ENCODE data around the gene EIF5. TPM values are rescaled to one million over a fixed set of nuclear protein-coding genes. Genes with fewer than 3 reads are reported as not detected.

EIF5 gene
- total and polyA plus RNA-seq, 10 donors = 31.9 to 261 (median 202) TPM

GRCh38 chr14:103286968-103287850 lies 46.8 kb upstream of the EIF5 start:
- no peak for DNase-seq
- Histone ChIP-seq H3K27me3 (replicated peaks in 1 of 7) (peaks cover 0 to 62% (median 0%) of the 10 kb centered on the region in 7 donors), H3K36me3 (no peaks in the 10 kb centered on the region), H3K4me1 (no peaks in the 10 kb centered on the region), H3K9me3 (no peaks in the 10 kb centered on the region), H3K27ac (no peak overlapping the region), H3K4me3 (no peak overlapping the region)
- WGBS, 5 donors = 77 to 90% (median 87%) methylated on average over 20 of the region's 20 CpGs
- intact Hi-C loops (cut with DNase I; ENCODE audit: low total_unique reads) = no loop called here
- TF ChIP-seq CTCF (IDR thresholded peaks at IDR 0.05 in 8 of 11, conservative IDR thresholded peaks at IDR 0.05 in 3 of 11) (no peak), POLR2A (IDR thresholded peaks at IDR 0.05) (no peak), POLR2AphosphoS5 (IDR thresholded peaks at IDR 0.05) (no peak)

- intact Hi-C loops (cut with DNase I; ENCODE audit: low total_unique reads) = no loop called here
- TF ChIP-seq POLR2A (IDR thresholded peaks at IDR 0.05) (no peak), CTCF (IDR thresholded peaks at IDR 0.05 in 8 of 11, conservative IDR thresholded peaks at IDR 0.05 in 3 of 11) (no peak)
- H3K27me3 ChIP-seq (replicated peaks in 1 of 7) = peaks cover 0 to 57% (median 0%) of the 10 kb centered on the region in 7 donors
- H3K4me3 ChIP-seq = no peak overlapping the region
- no peak overlapping the region for H3K27ac ChIP-seq
- DNase-seq = no peak
- no peaks in the 10 kb centered on the region for H3K9me3 ChIP-seq
- WGBS, 5 donors = 78 to 88% (median 84%) methylated on average over 12 to 16 of the region's 16 CpGs
- H3K4me1 ChIP-seq = peaks cover 0 to 6% (median 0%) of the 10 kb centered on the region in 6 donors
- H3K36me3 ChIP-seq = no peaks in the 10 kb centered on the region
Observed at GRCh38 chr14:103288076-103288766, 45.8 kb upstream of the EIF5 start.

- Histone ChIP-seq H3K27ac (no peak overlapping the region), H3K9me3 (no peaks in the 10 kb centered on the region), H3K4me1 (peaks cover 0 to 6% (median 0%) of the 10 kb centered on the region in 6 donors), H3K27me3 (replicated peaks in 1 of 7) (peaks cover 0 to 44% (median 0%) of the 10 kb centered on the region in 7 donors), H3K4me3 (no peak overlapping the region), H3K36me3 (no peaks in the 10 kb centered on the region)
- WGBS, 5 donors = 69 to 94% (median 91%) methylated on average over 4 of the region's 4 CpGs
- TF ChIP-seq POLR2AphosphoS5 (IDR thresholded peaks at IDR 0.05) = no peak
- no peak for TF ChIP-seq POLR2A (IDR thresholded peaks at IDR 0.05)
- TF ChIP-seq CTCF (IDR thresholded peaks at IDR 0.05 in 8 of 11, conservative IDR thresholded peaks at IDR 0.05 in 3 of 11) = no peak
- intact Hi-C loops (cut with DNase I; ENCODE audit: low total_unique reads) = loop anchor here (10.0 kb wide), 3 partner anchors 105 to 215 kb away; no protein-coding TSS in a partner anchor
- no peak for DNase-seq
Observed at GRCh38 chr14:103290056-103290455, 44.0 kb upstream of the EIF5 start.

GRCh38 chr14:103290494-103290893 lies 43.5 kb upstream of the EIF5 start:
- DNase-seq = no peak
- intact Hi-C loops (cut with DNase I; ENCODE audit: low total_unique reads) = loop anchor here (10.0 kb wide), 3 partner anchors 106 to 216 kb away; no protein-coding TSS in a partner anchor
- H3K9me3 ChIP-seq = no peaks in the 10 kb centered on the region
- H3K4me1 ChIP-seq = peaks cover 0 to 6% (median 0%) of the 10 kb centered on the region in 6 donors
- no peak for TF ChIP-seq CTCF (IDR thresholded peaks at IDR 0.05 in 8 of 11, conservative IDR thresholded peaks at IDR 0.05 in 3 of 11)
- no peak for TF ChIP-seq POLR2AphosphoS5 (IDR thresholded peaks at IDR 0.05)
- no peak for TF ChIP-seq POLR2A (IDR thresholded peaks at IDR 0.05)
- 57 to 80% (median 74%) methylated on average over 4 to 5 of the region's 5 CpGs for WGBS, 5 donors
- H3K36me3 ChIP-seq = no peaks in the 10 kb centered on the region
- no peak overlapping the region for H3K27ac ChIP-seq
- peaks cover 0 to 39% (median 0%) of the 10 kb centered on the region in 7 donors for H3K27me3 ChIP-seq (replicated peaks in 1 of 7)
- no peak overlapping the region for H3K4me3 ChIP-seq
